Mammary epithelial cell (primary cell): ENCODE measurements around the gene RAB27A.

Experiments
- EZH2 ChIP-seq: IDR thresholded peaks from 2 replicates; pipeline ENCODE4 v1.6.1; 2012; ENCODE audit warnings: low read length, inconsistent platforms, borderline replicate concordance
- TF ChIP-seq, protein P1 (sequence below), 2 donors: IDR thresholded peaks in 1 of 2; conservative IDR thresholded peaks in 1 of 2; 2 replicates each; pipeline ENCODE4 v1.5.1; 2011 to 2012; ENCODE audit warnings: inconsistent platforms in 2 of 2, low read length in 2 of 2, mild to moderate bottlenecking in 2 of 2, control low read depth in 1 of 2, low read depth in 1 of 2; ENCODE audit not compliant: insufficient read depth in 1 of 2; ENCODE audit errors: extremely low read depth in 1 of 2

DNA sequence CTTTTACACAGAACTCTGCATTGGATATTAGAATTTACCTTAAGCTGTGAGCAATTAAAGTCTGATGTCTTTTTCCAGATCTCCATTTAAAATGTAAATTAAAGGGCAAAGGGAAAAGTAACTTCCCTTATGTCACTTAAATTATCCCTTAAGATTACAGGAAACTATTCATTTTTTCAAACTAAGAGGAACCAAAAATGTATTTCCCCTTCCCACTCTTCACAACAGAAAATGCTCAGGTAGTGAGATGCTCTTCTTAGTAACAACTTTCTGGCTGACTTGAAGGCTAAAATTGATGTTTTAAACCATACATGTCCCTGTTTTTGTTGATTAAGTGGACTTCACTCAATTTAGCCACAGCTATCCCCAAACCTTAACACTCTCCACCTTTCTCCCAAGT lies 110.5 kb downstream of the RAB27A start:
- TF ChIP-seq, protein P1, sequence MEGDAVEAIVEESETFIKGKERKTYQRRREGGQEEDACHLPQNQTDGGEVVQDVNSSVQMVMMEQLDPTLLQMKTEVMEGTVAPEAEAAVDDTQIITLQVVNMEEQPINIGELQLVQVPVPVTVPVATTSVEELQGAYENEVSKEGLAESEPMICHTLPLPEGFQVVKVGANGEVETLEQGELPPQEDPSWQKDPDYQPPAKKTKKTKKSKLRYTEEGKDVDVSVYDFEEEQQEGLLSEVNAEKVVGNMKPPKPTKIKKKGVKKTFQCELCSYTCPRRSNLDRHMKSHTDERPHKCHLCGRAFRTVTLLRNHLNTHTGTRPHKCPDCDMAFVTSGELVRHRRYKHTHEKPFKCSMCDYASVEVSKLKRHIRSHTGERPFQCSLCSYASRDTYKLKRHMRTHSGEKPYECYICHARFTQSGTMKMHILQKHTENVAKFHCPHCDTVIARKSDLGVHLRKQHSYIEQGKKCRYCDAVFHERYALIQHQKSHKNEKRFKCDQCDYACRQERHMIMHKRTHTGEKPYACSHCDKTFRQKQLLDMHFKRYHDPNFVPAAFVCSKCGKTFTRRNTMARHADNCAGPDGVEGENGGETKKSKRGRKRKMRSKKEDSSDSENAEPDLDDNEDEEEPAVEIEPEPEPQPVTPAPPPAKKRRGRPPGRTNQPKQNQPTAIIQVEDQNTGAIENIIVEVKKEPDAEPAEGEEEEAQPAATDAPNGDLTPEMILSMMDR (conservative IDR thresholded peaks at IDR 0.05 in 1 of 2, IDR thresholded peaks at IDR 0.05 in 1 of 2; ENCODE audit: extremely low read depth in 1 of 2, insufficient read depth in 1 of 2, low read depth in 1 of 2, low read length in 2 of 2) = no peak
- TF ChIP-seq EZH2 = no peak
